A549 (cell line): ENCODE measurements around the gene RASA3. TPM values are rescaled to one million over a fixed set of nuclear protein-coding genes. Genes with fewer than 3 reads are reported as not detected.

Source experiments
- ATAC-seq, 2 experiments: fragments of 200-7000 bp in 1 of 2; fragments of >200 bp in 1 of 2; cut with Nextera tagmentation in 1 of 2; cut with Tn5 transposase in 1 of 2; 3 replicates each; pipeline versions ENCODE4 v1.8.0 to v1.9.1; 2018 to 2020; ENCODE audit warnings: mild to moderate bottlenecking in 1 of 2, moderate library complexity in 1 of 2
- CTCF ChIA-PET: fragments of 300-600 bp; sonication (Branson Sonifier 250); formaldehyde crosslinking; extraction: SDS; loops from one replicate; lab custom pipeline; 2021; ENCODE audit warnings: antibody characterized with exemption, inconsistent platforms; lab: Yijun Ruan, JAX
- POLR2A ChIA-PET: fragments of 350-600 bp; formaldehyde crosslinking; extraction: SDS; loops from one replicate; lab custom pipeline; 2021; ENCODE audit warnings: antibody characterized with exemption, inconsistent platforms; lab: Yijun Ruan, JAX
- DNase-seq, 2 experiments: peaks; one replicate each; pipeline versions ENCODE4 v3.0.0 to v3.0.0-alpha.2; 2011 to 2016; ENCODE audit warnings: low read depth in 1 of 2, low spot score in 1 of 2
- FAIRE-seq: peaks from 2 replicates; lab custom pipeline; 2011; peaks lifted over from hg19 to GRCh38; lab: Jason Lieb, UNC
- H3K27ac ChIP-seq, 2 experiments: fragments of >200 bp; sonication (Bioruptor Twin); formaldehyde crosslinking; 3 replicates each; pipeline ENCODE4 v1.5.1; 2016 to 2017
- H3K4me1 ChIP-seq: fragments of >200 bp; sonication (Bioruptor Twin); formaldehyde crosslinking; 3 replicates; pipeline ENCODE4 v1.6.1; 2016
- H3K4me2 ChIP-seq: fragments of >200 bp; sonication (Bioruptor Twin); formaldehyde crosslinking; 3 replicates; pipeline ENCODE4 v1.6.1; 2016
- H3K4me3 ChIP-seq: fragments of >200 bp; sonication (Bioruptor Twin); formaldehyde crosslinking; 3 replicates; pipeline ENCODE4 v1.5.1; 2016
- H3K9me3 ChIP-seq: fragments of >200 bp; sonication (Bioruptor Twin); formaldehyde crosslinking; 3 replicates; pipeline ENCODE4 v1.6.1; 2016
- BHLHE40 ChIP-seq: IDR thresholded peaks from 2 replicates; pipeline ENCODE4 v1.6.1; 2012; ENCODE audit warnings: low read depth, low read length, inconsistent platforms
- CEBPB ChIP-seq, 2 experiments: fragments of >200 bp in 1 of 2; sonication (Bioruptor Twin) in 1 of 2; formaldehyde crosslinking in 1 of 2; IDR thresholded peaks; 2 replicates each; pipeline ENCODE4 v1.6.1; 2012 to 2016
- EP300 ChIP-seq, 2 experiments: fragments of >200 bp; sonication (Bioruptor Twin); formaldehyde crosslinking; IDR thresholded peaks; 2 replicates in 1 of 2; 3 replicates in 1 of 2; pipeline ENCODE4 v1.6.1; 2016 to 2017
- FOSB ChIP-seq: fragments of 250-450 bp; sonication (Bioruptor Pico); IDR thresholded peaks from 2 replicates; pipeline ENCODE4 v1.5.0; 2020; ENCODE audit warnings: mild to moderate bottlenecking, moderate library complexity
- FOXS1 ChIP-seq: fragments of 250-450 bp; sonication (Bioruptor Pico); IDR thresholded peaks from 2 replicates; pipeline ENCODE4 v1.5.0; 2020; ENCODE audit warnings: mild to moderate bottlenecking, moderate library complexity
- HDAC2 ChIP-seq: fragments of 200-600 bp; sonication (generic); IDR thresholded peaks from 2 replicates; pipeline ENCODE4 v1.6.1; 2016
- HEYL ChIP-seq: fragments of 250-450 bp; sonication (Bioruptor Pico); IDR thresholded peaks from 2 replicates; pipeline ENCODE4 v1.8.0; 2021; ENCODE audit warnings: mild to moderate bottlenecking, moderate library complexity
- HOXA7 ChIP-seq: fragments of 250-450 bp; sonication (Bioruptor Pico); IDR thresholded peaks from 2 replicates; pipeline ENCODE4 v1.5.0; 2020; ENCODE audit warnings: mild to moderate bottlenecking, moderate library complexity
- HOXB13 ChIP-seq: fragments of 250-450 bp; sonication (Bioruptor Pico); IDR thresholded peaks from 2 replicates; pipeline ENCODE4 v1.5.0; 2020; ENCODE audit warnings: low read depth, mild to moderate bottlenecking, moderate library complexity
- MAFK ChIP-seq: fragments of 450-650 bp; IDR thresholded peaks from 2 replicates; pipeline ENCODE4 v1.6.1; 2014; ENCODE audit not compliant: partially characterized antibody
- MAZ ChIP-seq: fragments of 150-350 bp; IDR thresholded peaks from 2 replicates; pipeline ENCODE4 v1.6.1; 2014; ENCODE audit warnings: antibody characterized with exemption, low read depth, low read length, borderline replicate concordance
- POLR2AphosphoS2 ChIP-seq: conservative IDR thresholded peaks from 2 replicates; pipeline ENCODE4 v1.6.1; 2012; ENCODE audit warnings: low read length, improper control_type of control experiment, inconsistent platforms
- RARB ChIP-seq: fragments of 250-450 bp; sonication (Bioruptor Pico); IDR thresholded peaks from 2 replicates; pipeline ENCODE4 v1.8.0; 2021; ENCODE audit warnings: mild to moderate bottlenecking, moderate library complexity
- RFX5 ChIP-seq: fragments of 450-650 bp; IDR thresholded peaks from 2 replicates; pipeline ENCODE4 v1.7.1; 2014; ENCODE audit warnings: antibody characterized with exemption, mild to moderate bottlenecking, moderate library complexity
- RNF2 ChIP-seq: fragments of 200-600 bp; sonication (generic); IDR thresholded peaks from 2 replicates; pipeline ENCODE4 v1.6.1; 2016; ENCODE audit warnings: low read depth, mild to moderate bottlenecking, antibody characterized with exemption, moderate library complexity, borderline replicate concordance
- SREBF2 ChIP-seq: fragments of 450-650 bp; IDR thresholded peaks from 2 replicates; pipeline ENCODE4 v1.6.1; 2014; ENCODE audit warnings: mild to moderate bottlenecking, moderate library complexity
- TFCP2L1 ChIP-seq: fragments of 250-450 bp; sonication (Bioruptor Pico); IDR thresholded peaks from 2 replicates; pipeline ENCODE4 v1.5.0; 2021; ENCODE audit warnings: mild to moderate bottlenecking
- TP53 ChIP-seq: fragments of 250-450 bp; sonication (Bioruptor Pico); IDR thresholded peaks from 2 replicates; pipeline ENCODE4 v1.5.0; 2021; ENCODE audit warnings: mild to moderate bottlenecking, moderate library complexity
- ZC3H11A ChIP-seq: fragments of 450-650 bp; IDR thresholded peaks from 2 replicates; pipeline ENCODE4 v1.6.1; 2014; ENCODE audit warnings: antibody characterized with exemption, mild to moderate bottlenecking
- ZNF302 ChIP-seq: fragments of 250-450 bp; sonication (Bioruptor Pico); IDR thresholded peaks from 2 replicates; pipeline ENCODE4 v1.9.0; 2021; ENCODE audit warnings: inconsistent platforms, mild to moderate bottlenecking, moderate library complexity
- ZSCAN20 ChIP-seq: fragments of 250-450 bp; sonication (Bioruptor Pico); IDR thresholded peaks from 2 replicates; pipeline ENCODE4 v1.8.0; 2022; ENCODE audit warnings: mild to moderate bottlenecking, moderate library complexity
- WGBS: methylation state at CpG from one replicate; pipeline ENCODE4 v1.1.6; 2017; ENCODE audit errors: missing lambda C conversion rate; 5-methylcytosine and 5-hydroxymethylcytosine counted together
- polyA plus RNA-seq, 4 experiments: library from polyadenylated mRNA; depleted of rRNA in 3 of 4; stranded (reverse); fragments of >200 nt; fragmentation: RNase III in 1 of 4; extraction: RNeasy Plus Mini Kit Qiagen cat#74134 plus additional on column Dnase treatment in 1 of 4; gene quantifications; 2 replicates in 3 of 4; 3 replicates in 1 of 4; pipeline ENCODE4 v1.2.3, GENCODE V29; 2011 to 2017
- TF ChIP-seq, protein P1 (sequence below): IDR thresholded peaks from 2 replicates; pipeline ENCODE4 v1.6.1; 2012
- TF ChIP-seq, protein P2 (sequence below): fragments of >200 bp; sonication (Bioruptor Twin); formaldehyde crosslinking; IDR thresholded peaks from 3 replicates; pipeline ENCODE4 v1.6.1; 2016
- TF ChIP-seq, protein P3 (sequence below): fragments of 200-600 bp; sonication (generic); IDR thresholded peaks from 2 replicates; pipeline ENCODE4 v1.6.1; 2016; ENCODE audit warnings: antibody characterized with exemption, mild to moderate bottlenecking, moderate library complexity
- TF ChIP-seq, protein P4 (sequence below): IDR thresholded peaks from 2 replicates; pipeline ENCODE4 v1.6.1; 2012; ENCODE audit warnings: low read depth, borderline replicate concordance
- TF ChIP-seq, protein P5 (sequence below): fragments of 150-350 bp; IDR thresholded peaks from 2 replicates; pipeline ENCODE4 v1.6.1; 2014; ENCODE audit warnings: low read depth, mild to moderate bottlenecking, low read length
- TF ChIP-seq, protein P6 (sequence below): fragments of 450-650 bp; IDR thresholded peaks from 2 replicates; pipeline ENCODE4 v1.6.1; 2014; ENCODE audit warnings: antibody characterized with exemption

The RASA3 gene
- polyA plus RNA-seq, 2 of the 4 experiments (the other 2 are of a cell fraction): 4.3 to 7.6 TPM

DNA sequence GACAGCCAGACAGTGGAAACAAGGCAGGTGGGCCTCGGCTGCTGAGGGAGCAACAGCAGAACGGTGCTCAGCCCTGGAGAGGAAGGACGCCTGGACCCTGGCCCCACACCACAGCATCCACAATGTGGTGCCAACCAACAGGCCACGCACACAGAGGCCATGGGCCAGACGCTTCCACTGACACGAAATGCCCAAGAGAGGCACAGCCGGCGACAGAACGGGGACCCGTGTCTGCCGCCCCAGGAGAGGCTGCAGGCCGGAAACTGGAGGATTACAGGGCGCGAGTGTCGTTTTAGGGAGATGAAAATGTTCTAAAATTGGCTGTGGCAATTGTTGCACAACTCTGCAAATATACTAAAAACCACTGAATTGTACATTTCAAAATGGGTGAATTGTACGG lies 69.7 kb downstream of the RASA3 start:
- no peaks in the 10 kb centered on the region for H3K9me3 ChIP-seq
- H3K4me1 ChIP-seq: peaks cover 48% of the 10 kb centered on the region
- ATAC-seq: no peak
- no peak for FAIRE-seq
- TF ChIP-seq MAFK (no peak), POLR2AphosphoS2 (no peak), HDAC2 (no peak), ZNF302 (CRISPR knock-in tag) (no peak), ZSCAN20 (CRISPR knock-in tag) (no peak), FOXS1 (CRISPR knock-in tag) (no peak), FOSB (CRISPR knock-in tag) (no peak), RARB (CRISPR knock-in tag) (no peak), HEYL (CRISPR knock-in tag) (no peak), HOXA7 (CRISPR knock-in tag) (no peak), HOXB13 (no peak), CEBPB (IDR thresholded peaks at IDR 0.05) (no peak), BHLHE40 (no peak), MAZ (no peak)
- TF ChIP-seq, protein P1, sequence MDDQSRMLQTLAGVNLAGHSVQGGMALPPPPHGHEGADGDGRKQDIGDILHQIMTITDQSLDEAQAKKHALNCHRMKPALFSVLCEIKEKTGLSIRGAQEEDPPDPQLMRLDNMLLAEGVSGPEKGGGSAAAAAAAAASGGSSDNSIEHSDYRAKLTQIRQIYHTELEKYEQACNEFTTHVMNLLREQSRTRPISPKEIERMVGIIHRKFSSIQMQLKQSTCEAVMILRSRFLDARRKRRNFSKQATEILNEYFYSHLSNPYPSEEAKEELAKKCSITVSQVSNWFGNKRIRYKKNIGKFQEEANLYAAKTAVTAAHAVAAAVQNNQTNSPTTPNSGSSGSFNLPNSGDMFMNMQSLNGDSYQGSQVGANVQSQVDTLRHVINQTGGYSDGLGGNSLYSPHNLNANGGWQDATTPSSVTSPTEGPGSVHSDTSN: no peak
- TF ChIP-seq, protein P2, sequence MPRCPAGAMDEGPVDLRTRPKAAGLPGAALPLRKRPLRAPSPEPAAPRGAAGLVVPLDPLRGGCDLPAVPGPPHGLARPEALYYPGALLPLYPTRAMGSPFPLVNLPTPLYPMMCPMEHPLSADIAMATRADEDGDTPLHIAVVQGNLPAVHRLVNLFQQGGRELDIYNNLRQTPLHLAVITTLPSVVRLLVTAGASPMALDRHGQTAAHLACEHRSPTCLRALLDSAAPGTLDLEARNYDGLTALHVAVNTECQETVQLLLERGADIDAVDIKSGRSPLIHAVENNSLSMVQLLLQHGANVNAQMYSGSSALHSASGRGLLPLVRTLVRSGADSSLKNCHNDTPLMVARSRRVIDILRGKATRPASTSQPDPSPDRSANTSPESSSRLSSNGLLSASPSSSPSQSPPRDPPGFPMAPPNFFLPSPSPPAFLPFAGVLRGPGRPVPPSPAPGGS: no peak
- TF ChIP-seq, protein P3, sequence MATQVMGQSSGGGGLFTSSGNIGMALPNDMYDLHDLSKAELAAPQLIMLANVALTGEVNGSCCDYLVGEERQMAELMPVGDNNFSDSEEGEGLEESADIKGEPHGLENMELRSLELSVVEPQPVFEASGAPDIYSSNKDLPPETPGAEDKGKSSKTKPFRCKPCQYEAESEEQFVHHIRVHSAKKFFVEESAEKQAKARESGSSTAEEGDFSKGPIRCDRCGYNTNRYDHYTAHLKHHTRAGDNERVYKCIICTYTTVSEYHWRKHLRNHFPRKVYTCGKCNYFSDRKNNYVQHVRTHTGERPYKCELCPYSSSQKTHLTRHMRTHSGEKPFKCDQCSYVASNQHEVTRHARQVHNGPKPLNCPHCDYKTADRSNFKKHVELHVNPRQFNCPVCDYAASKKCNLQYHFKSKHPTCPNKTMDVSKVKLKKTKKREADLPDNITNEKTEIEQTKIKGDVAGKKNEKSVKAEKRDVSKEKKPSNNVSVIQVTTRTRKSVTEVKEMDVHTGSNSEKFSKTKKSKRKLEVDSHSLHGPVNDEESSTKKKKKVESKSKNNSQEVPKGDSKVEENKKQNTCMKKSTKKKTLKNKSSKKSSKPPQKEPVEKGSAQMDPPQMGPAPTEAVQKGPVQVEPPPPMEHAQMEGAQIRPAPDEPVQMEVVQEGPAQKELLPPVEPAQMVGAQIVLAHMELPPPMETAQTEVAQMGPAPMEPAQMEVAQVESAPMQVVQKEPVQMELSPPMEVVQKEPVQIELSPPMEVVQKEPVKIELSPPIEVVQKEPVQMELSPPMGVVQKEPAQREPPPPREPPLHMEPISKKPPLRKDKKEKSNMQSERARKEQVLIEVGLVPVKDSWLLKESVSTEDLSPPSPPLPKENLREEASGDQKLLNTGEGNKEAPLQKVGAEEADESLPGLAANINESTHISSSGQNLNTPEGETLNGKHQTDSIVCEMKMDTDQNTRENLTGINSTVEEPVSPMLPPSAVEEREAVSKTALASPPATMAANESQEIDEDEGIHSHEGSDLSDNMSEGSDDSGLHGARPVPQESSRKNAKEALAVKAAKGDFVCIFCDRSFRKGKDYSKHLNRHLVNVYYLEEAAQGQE: no peak
- TF ChIP-seq, protein P4, sequence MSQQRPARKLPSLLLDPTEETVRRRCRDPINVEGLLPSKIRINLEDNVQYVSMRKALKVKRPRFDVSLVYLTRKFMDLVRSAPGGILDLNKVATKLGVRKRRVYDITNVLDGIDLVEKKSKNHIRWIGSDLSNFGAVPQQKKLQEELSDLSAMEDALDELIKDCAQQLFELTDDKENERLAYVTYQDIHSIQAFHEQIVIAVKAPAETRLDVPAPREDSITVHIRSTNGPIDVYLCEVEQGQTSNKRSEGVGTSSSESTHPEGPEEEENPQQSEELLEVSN: no peak
- TF ChIP-seq, protein P5, sequence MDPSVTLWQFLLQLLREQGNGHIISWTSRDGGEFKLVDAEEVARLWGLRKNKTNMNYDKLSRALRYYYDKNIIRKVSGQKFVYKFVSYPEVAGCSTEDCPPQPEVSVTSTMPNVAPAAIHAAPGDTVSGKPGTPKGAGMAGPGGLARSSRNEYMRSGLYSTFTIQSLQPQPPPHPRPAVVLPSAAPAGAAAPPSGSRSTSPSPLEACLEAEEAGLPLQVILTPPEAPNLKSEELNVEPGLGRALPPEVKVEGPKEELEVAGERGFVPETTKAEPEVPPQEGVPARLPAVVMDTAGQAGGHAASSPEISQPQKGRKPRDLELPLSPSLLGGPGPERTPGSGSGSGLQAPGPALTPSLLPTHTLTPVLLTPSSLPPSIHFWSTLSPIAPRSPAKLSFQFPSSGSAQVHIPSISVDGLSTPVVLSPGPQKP: no peak
- no peak overlapping the region for H3K4me3 ChIP-seq
- DNase-seq: no peak
- WGBS: 98% methylated on average over 11 of the region's 16 CpGs
- ChIA-PET POLR2A (no interaction called here), CTCF (no interaction called here)
- no peak overlapping the region; the same call in 2 of the 3 replicates for H3K4me2 ChIP-seq
- H3K27ac ChIP-seq: peak overlapping the region; percentile 44 to 81; a peak in 3 of 6 replicates

DNA sequence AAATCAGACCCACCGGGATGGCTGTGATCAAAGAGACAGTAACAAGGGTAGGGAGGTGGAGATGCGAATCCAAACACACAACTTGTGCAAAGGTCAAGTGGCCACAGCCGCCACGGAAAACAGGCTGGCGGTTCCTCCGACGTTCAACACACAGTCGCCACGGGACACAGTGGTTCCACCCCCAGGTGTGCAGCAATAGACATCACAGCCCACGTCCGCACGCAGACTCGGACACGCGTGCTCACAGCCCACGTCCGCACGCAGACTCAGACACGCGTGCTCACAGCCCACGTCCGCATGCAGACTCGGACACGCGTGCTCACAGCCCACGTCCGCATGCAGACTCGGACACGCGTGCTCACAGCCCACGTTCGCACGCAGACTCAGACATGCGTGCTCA lies 70.1 kb downstream of the RASA3 start:
- ChIA-PET POLR2A (no interaction called here), CTCF (no interaction called here)
- Histone ChIP-seq H3K27ac (peak overlapping the region in 1 of 2 experiments; percentile 81; a peak in 3 of 6 replicates), H3K4me1 (peaks cover 44% of the 10 kb centered on the region), H3K9me3 (no peaks in the 10 kb centered on the region), H3K4me2 (no peak overlapping the region), H3K4me3 (no peak overlapping the region)
- 99% methylated on average over 12 of the region's 34 CpGs for WGBS
- no peak for DNase-seq
- no peak for FAIRE-seq
- no peak for ATAC-seq
- TF ChIP-seq EP300 (IDR thresholded peaks at IDR 0.05) (no peak), RNF2 (no peak), TFCP2L1 (CRISPR knock-in tag) (no peak), MAFK (no peak), ZSCAN20 (CRISPR knock-in tag) (no peak), POLR2AphosphoS2 (no peak), ZC3H11A (no peak), SREBF2 (no peak), RFX5 (no peak), TP53 (CRISPR knock-in tag) (no peak), HEYL (CRISPR knock-in tag) (no peak), ZNF302 (CRISPR knock-in tag) (no peak)
- TF ChIP-seq, protein P1: no peak
- TF ChIP-seq, protein P6, sequence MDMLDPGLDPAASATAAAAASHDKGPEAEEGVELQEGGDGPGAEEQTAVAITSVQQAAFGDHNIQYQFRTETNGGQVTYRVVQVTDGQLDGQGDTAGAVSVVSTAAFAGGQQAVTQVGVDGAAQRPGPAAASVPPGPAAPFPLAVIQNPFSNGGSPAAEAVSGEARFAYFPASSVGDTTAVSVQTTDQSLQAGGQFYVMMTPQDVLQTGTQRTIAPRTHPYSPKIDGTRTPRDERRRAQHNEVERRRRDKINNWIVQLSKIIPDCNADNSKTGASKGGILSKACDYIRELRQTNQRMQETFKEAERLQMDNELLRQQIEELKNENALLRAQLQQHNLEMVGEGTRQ: no peak
- TF ChIP-seq, protein P5: no peak
